Fibroblast of skin of left biceps (primary cell): Measurements from ENCODE around the gene SMC1B.
"Not testable (repeated sequence)": the region's sequence is repeated elsewhere in the genome, so short reads cannot be mapped to it uniquely, and the experiment has no call there.

Experiments used
- DNase-seq, 2 experiments: peaks; one replicate each; pipeline ENCODE4 v3.0.0-alpha.2; 2013; ENCODE audit warnings: low read depth in 2 of 2

SMC1B gene, protein sequence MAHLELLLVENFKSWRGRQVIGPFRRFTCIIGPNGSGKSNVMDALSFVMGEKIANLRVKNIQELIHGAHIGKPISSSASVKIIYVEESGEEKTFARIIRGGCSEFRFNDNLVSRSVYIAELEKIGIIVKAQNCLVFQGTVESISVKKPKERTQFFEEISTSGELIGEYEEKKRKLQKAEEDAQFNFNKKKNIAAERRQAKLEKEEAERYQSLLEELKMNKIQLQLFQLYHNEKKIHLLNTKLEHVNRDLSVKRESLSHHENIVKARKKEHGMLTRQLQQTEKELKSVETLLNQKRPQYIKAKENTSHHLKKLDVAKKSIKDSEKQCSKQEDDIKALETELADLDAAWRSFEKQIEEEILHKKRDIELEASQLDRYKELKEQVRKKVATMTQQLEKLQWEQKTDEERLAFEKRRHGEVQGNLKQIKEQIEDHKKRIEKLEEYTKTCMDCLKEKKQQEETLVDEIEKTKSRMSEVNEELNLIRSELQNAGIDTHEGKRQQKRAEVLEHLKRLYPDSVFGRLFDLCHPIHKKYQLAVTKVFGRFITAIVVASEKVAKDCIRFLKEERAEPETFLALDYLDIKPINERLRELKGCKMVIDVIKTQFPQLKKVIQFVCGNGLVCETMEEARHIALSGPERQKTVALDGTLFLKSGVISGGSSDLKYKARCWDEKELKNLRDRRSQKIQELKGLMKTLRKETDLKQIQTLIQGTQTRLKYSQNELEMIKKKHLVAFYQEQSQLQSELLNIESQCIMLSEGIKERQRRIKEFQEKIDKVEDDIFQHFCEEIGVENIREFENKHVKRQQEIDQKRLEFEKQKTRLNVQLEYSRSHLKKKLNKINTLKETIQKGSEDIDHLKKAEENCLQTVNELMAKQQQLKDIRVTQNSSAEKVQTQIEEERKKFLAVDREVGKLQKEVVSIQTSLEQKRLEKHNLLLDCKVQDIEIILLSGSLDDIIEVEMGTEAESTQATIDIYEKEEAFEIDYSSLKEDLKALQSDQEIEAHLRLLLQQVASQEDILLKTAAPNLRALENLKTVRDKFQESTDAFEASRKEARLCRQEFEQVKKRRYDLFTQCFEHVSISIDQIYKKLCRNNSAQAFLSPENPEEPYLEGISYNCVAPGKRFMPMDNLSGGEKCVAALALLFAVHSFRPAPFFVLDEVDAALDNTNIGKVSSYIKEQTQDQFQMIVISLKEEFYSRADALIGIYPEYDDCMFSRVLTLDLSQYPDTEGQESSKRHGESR

DNA sequence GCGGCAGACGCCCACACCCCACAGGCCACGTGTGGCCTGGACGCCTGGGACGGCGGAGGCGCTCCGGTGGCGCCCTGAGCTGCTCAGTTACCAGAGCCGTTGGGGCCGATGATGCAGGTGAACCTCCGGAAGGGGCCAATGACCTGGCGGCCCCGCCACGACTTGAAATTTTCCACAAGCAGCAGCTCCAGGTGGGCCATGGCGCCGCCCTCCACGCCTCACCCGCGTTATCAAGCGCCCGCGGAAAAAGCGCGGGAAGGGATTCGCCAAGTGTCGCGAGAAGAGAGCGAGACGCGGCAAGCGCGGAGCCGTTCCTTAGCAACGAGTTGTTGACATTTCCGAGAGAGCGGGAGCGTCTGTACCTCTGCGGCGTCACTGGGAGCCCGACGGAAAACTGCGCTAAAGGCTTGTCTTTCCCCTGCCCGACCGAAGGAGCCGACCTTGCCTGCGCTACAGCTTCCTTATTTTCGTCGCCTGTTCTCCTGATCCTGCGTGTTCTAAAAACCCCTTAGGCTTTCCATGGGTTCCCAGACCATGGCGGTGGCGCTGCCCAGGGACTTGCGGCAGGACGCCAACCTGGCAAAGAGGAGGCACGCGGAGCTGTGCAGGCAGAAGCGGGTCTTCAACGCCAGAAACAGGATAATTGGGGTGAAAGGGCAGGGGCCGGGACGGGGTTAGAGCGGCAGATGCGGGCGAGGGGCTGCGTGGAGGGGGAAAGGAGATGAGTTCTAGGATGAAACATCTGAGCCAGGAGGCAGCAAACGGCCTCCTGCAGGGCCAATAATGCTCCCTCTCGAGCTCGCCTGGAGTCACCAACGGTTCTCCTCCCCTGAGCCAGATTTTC is at the start of gene SMC1B, which contains the start of gene RIBC2:
Gene SMC1B (minus strand): TSS at position 232 of the 844 bp plus-strand sequence. CDS start 32 bp downstream, at position 200.
Gene RIBC2 (plus strand): TSS at position 326 of the 844 bp plus-strand sequence. CDS start 194 bp downstream, at position 520.
- peak; percentile 67 to 70 for DNase-seq

DNA sequence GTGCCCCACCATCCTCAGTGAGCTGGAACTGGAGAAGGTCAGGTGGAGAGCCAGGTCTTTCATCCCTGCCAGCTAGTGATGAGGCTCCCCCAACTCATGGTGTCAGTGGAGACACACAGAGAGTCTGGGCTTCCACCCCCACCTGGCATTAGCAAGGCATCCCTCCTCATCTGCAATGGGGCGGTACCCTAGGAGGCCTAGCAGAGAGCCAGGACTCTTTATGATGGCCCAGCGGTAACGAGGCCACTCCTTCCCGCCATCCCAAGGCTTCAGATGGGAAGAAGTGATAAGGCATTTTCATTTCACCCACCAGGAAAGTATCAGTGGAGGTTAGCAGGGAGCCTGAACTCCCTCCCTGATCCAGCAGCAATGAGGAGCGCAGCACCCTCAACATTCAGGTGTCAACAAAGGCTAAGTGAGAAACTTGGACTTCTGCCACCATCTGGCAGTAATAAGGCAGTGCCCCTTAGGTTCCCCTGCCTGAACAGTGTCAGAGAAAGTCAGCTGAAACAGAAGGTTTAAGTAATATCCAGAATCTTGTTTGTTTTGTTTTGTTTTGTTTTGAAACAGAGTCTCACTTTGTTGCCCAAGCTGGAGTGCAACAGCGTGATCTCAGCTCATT is 48.7 kb upstream of the SMC1B start:
- DNase-seq: no peak

DNA sequence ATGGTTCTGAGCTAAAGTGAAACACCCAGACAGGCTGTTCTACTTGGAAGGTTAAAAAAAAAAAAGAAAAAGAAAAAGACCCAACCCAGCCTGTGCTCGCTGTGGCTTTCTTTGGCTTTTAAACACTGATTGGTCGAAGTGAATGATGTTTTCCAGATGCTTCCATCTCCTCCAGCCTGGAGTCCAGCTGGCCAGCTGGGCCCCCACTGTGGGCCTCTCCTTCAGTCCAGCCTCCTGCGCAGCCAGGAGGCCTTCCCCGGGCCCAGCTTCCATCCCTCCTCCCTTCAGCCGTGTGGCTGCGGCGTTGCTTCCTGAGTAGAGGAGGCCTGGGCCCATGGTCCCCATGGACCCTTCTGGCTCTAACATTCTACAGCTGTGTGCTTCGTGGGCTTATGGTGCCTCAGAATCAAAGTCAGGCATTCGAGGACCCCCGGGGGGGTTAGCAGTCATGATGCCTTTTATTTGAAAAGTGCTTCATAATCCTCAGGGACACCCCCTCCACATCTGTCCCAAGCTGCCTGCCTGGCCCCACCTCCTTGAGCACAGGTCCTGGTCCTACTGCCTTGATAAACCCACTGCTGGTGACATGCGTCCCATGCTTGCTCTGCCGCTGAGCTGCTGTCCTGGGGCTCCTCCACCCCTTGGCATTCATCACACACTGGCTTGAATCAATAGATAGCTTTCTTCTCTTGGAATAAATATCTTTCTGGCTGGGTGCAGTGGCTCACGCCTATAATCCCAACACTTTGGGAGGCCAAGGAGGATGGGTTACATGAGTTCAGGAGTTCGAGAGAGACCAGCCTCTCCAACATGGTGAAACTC is 47.1 kb upstream of the SMC1B start:
- peak in 1 of 2 experiments; percentile 71 for DNase-seq

DNA sequence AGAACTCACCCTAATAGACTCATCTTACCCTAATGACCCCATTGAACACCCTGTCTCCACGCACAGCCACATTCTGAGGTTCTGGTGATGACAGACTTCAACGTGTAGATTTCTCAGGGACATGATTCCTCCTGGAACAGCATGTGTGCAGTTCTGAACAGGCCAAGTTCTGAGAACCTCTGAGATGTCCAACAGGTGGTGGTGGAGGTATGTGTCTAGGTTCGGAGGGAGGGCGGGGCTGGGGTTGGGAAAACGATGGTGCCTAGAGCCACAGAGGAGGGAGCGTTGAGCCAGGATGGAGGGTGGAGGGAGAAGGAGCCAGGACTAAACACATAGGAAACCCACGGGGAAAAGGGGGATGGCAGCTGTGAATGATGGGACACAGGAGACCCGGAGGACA is 45.8 kb upstream of the SMC1B start:
- no peak for DNase-seq

DNA sequence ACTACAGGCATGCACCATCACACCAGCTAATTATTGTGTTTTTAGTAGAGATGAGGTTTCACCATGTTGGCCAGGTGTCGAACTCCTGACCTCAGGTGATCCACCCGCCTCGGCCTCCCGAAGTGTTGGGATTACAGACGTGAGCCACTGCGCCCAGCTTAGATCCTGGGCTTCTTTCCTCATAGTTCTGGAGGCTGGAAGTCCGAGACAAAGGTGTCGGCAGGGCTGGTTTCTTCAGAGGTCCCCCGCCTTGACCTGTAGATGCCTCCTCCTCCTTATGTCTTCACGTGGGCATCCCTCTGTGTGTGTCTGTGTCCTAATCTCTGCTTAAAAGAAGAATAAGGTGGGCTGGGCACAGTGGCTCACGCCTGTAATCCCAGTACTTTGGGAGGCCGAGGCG is 45.1 kb upstream of the SMC1B start:
- no peak for DNase-seq

DNA sequence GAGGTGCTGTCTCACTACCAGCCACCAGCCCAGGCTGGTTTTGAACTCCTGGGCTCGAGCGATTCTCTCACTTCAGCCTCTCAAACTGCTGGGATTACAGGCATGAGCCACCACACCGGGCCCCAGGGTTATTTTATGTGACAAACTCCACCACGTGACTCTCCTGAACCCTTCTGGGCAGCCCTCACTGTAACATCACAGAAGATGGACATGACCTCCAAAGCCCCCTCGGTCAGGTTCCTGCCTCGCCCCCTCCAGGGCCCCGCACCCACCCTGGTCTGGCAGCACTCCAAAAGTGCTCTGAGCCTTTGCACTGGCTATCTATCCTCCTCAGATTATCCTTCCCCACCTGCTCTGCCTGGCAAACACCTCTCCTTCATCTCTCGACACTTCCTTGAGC is 43.4 kb upstream of the SMC1B start:
- no peak for DNase-seq

DNA sequence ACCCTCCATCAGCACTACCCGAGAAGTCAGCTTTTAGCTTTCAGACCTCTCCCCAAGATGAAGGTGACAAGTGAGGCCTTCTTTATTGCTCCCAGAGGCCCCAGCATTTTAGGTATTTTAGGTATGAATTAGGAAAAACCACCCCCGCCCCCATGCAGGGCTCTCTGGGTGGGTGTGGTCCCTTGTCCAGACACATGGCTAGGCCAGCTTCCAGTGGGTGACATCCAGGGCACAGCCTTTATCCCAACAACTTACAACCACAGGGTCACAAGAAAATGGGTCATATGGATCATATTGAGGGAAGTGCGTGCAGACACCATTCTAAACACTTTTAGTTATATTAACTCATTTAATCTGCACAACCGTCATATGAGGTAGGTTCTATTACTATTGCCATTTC is 42.2 kb upstream of the SMC1B start:
- DNase-seq: no peak

DNA sequence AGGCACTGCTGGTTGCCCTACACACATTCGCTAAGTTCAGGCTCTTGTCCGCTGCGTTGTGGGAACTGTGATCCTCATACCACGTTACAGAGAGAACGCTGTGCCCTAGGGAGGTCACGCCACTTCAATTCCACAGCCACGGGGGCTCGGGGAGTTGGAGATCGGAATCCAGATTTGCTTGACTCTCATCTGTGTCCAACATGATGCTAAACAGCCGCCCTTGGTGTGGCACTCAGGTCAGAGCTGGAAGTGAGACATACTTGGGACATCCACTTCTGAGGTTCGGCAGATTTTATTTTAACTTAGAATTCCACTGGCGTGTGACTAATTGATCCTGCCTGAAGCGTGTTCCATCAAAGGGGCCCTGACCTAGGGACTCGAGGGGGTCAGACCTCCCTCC is 41.8 kb upstream of the SMC1B start:
- DNase-seq: no peak

DNA sequence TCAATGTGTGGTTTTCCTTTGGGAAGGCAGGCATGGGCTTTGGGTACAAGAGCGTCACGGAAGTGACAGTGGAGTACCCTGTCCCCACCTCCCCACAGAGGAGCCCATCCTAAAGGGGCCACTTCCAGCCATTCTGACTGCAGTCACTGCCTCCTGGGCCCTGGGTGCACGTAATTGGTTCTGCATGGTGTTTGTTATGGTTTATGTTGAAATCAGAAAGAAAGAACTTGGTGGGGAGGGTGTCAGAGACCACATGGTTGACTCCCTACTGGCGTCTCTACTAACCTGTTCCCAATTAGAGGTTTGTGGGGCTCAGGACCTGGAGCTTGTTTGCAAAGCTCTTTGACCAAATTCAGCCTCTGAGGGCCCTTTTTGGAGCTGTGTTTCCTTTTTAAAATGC is 40.9 kb upstream of the SMC1B start:
- peak in 1 of 2 experiments; percentile 77 for DNase-seq

DNA sequence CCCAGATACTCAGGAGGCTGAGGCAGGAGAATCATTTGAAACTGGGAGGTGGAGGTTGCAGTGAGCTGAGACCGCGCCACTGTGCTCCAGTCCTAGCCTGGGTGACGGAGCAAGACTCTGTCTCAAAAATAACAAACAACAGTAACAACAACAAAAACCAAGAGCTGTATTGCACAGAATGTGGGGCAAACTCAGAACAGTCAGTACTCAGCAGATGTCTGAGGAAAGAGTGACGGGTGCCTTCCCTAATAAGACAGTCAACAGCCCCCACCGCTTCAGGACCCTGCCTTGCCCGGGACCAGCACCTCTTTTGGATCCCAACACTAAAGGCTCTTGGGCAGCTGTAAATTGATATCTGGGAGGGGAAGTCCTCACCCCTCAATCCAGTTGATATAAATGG is 40.4 kb upstream of the SMC1B start:
- no peak for DNase-seq

DNA sequence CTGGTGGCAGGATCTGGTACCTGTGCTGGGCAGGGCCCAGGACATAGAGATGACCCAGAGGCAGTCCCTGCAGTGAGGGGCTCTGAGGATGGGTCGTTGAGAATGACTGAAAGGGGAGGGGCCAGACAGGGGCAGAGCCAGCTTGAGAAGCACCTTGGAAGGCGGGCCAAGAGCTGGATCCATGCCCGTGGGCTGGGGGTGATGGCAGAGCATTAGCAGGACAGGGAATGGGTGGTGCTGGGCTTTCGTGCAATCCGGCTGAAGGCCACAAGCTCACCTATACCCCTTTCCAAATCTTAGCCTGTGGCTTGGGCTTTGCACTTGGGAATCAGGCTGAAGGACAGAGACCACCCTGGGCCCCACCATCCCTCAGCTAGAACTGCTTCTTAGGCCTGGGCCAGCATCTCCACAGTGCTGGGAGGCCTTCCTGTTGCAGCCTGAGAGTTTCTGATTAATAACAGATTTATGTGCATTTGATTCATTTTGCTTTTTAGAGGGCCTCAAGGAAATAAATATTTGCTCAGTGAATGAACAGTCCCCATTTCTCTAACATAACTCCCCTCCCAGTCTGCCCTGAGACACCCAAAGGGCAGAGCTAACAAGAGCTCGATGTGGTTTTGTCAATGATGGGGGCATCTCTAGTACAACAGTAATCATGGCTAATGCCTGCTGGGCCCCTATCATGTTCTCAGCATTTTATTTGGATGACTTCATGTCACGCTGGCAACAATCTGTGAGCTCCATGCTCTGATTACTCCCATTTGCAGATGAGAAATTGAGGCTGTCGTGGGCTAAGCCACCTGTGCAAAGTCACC is 39.4 kb upstream of the SMC1B start:
- peak in 1 of 2 experiments; percentile 73 for DNase-seq

DNA sequence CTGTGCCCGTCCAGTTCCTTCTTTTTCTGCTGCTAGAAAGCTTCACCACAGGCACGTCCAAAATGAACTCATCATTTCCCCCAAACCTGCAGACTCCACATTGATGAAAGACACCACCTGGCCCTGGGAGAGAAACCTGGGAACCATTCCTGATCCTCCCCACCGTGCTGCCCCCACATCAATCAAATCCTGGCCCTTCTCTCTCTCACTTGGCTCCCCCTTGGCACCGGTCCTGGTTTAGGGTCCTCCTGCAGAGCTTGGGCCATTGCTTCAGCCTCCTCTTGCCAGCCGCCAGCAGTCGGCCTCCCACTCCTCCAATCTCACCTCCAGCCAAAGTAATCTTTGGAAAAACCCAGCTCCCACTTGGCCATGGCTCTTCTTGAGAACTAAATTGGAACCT is 38.6 kb upstream of the SMC1B start:
- DNase-seq: no peak

DNA sequence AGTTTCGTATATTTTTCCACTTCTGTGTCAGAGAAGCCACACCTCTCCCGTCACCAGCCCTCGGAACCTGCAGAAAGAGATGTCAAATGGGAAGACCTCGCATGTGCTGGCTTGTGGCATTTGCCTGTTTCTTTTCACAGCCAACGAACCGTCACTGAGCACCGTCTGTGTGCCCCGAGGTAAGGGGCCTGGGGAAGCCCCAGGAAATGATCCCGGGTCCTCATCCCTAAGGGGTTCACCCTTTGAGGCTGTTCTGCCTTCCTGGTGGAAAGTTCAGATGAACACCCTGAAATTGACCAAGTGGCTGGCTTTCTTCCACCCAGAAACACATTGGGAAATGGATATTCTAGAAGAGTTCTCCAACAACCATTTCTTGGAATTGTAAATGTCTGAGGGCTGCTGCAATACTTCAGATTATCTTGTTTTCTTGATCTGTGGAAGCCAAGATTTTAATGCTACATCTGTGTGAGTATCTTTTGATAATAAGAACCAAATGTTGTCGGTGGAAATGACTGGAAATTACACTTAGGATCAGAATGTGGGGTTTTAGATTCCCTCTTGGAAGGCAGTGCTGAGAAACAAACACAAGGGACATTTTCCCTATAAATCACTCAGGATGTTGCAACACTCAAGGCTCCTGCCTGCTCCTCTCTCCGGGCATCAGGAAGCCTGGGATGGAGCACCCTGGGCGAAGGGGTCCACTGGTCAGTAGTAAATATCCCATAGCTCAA is 37.7 kb upstream of the SMC1B start:
- DNase-seq: peak; percentile 96 to 97

DNA sequence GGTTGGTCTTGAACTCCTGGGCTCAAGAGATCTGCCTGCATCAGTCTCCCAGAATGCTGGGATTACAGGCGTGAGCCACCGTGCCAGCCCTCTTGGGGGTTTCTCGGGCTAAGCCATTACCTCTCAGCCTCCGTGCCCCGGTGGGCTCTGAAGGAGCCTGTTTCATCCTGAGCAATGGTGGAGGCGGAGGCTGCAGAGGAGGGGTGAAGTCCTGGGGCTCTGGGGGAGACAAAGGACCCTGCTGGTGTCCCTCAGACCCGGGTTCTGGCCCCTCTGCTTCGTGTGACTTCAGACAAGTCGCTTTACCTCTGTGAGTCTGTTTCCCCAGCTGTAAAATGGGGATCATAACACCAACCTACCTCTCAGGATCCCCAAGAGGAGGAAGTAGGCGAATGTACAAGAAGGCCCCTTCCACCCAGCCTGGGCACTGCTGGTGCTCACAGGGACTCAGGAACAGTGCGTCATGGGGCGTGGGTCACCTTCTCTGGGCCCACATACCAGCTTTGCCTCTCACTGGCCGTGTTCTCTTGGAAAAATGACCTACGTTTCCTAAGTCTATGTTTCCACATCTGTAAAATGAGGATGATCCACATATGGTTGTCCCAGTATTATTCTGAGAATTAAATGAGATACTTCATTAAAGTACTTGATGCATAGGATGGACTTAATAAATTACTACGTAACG is 36.8 kb upstream of the SMC1B start:
- DNase-seq: no peak

DNA sequence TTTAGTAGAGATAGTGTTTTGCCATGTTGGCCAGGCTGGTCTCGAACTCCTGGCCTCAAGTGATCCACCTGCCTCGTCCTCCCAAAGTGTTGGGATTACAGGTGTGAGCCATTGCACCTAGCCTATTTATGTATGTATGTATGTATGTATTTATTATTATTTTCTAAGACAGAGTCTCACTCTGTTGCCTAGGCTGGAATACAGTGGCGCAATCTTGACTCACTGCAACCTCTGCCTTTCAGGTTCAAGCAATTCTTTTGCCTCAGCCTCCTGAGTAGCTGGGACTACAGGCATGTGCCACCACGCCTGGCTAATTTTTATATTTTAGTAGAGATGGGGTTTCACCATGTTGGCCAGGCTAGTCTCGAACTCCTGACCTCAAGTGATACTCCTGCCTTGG is 36.0 kb upstream of the SMC1B start:
- not testable (repeated sequence) for DNase-seq

DNA sequence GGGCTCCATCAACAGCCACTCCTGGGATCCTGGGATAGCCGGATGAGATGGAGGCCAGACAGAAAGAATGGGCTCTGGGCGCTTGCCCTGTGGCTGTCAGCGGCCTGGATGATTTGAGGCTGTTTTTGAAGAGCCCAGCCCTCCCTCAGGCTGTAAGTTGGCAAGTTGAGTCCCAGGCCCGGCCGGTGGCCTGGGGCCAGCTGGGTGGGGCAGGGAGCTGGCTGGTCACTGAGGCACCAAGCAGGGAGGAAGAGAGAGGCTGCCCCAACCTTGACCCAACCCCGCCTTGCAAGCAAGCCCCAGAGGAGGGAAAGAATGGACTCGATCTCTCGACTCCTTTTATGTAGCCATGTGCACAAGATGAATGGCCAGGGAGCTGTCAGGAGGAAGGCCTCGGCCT is 35.0 kb upstream of the SMC1B start:
- no peak for DNase-seq

DNA sequence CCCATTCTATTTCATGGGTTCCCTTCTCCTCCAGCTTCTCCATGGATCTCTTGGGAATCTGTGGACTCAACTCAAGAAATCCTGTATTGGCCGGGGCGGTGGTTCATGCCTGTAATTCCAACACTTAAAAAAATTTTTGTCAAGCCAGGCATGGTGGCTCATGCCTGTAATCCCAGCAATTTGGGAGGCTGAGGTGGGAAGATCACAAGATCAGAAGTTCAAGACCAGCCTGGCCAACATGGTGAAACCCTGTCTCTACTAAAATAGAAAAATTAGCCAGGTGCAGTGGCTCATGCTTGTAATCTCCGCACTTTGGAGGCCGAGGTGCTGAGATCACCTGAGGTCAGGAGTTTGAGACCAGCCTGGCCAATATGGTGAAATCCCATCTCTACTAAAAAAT is 34.2 kb upstream of the SMC1B start:
- DNase-seq: not testable (repeated sequence)

DNA sequence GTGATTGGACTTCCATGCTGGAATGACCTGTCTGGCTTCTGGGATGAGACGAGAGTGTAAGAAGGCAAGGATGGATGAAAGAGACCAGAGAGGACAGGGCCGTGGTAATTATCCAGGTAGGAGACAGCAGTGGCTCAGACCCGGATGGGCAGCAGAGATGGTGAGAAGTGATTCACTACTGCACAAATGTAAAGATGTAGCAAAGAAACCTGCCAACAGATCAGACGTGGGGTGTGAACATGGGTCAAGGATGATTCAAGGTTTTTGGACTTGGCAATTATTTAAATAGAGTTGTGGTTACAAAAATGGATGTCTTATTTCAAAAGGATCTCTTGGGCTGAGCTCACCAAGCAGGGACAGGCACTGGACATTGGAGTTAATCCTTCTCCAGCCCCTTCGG is 32.8 kb upstream of the SMC1B start:
- no peak for DNase-seq
